ENCODE measurements around the gene OLFM2.

- TF ChIP-seq CTCF (IDR thresholded peaks at IDR 0.05 in 4 of 5, conservative IDR thresholded peaks at IDR 0.05 in 1 of 5) (no peak), POLR2A (IDR thresholded peaks at IDR 0.05) (no peak)
These were observed 100.3 kb downstream of the OLFM2 start for GRCh38 chr19:9836021-9836420.
